Natural killer cell (primary cell): Measurements from ENCODE around the gene PLAAT1. TPM values are rescaled to one million over a fixed set of nuclear protein-coding genes. Genes with fewer than 3 reads are reported as not detected.

Source experiments
- ATAC-seq, 3 donors: fragments of 150-1000 bp in 2 of 3; fragments of 200-7000 bp in 1 of 3; cut with Tn5 transposase; 1 replicate in 1 of 3; 2 replicates in 2 of 3; pipeline ENCODE4 v1.10.0; 2021; ENCODE audit warnings: mild to moderate bottlenecking in 2 of 3, moderate library complexity in 2 of 3
- DNase-seq, 2 donors: peaks; one replicate each; pipeline versions ENCODE4 v3.0.0 to v3.0.0-alpha.2; 2013 to 2021; ENCODE audit warnings: mixed read lengths in 1 of 2
- H3K27ac ChIP-seq: one replicate; pipeline ENCODE4 v1.5.1; 2013; ENCODE audit warnings: mild to moderate bottlenecking, low read length
- H3K27me3 ChIP-seq: one replicate; pipeline ENCODE4 v1.6.1; 2013; ENCODE audit warnings: low read length; ENCODE audit not compliant: control insufficient read depth, insufficient read depth
- H3K36me3 ChIP-seq: one replicate; pipeline ENCODE4 v1.6.1; 2013; ENCODE audit warnings: low read length; ENCODE audit not compliant: control insufficient read depth, insufficient read depth
- H3K4me1 ChIP-seq: one replicate; pipeline ENCODE4 v1.6.1; 2013; ENCODE audit warnings: low read length; ENCODE audit not compliant: control insufficient read depth, insufficient read depth
- H3K4me3 ChIP-seq: one replicate; pipeline ENCODE4 v1.5.1; 2013; ENCODE audit warnings: low read length
- H3K9me3 ChIP-seq: one replicate; pipeline ENCODE4 v1.6.1; 2013; ENCODE audit warnings: low read length; ENCODE audit not compliant: control insufficient read depth, insufficient read depth
- H3K27ac Mint-ChIP-seq, 2 donors: one replicate each; pipeline ENCODE4 v1.8.0; 2022; ENCODE audit warnings: mild to moderate bottlenecking in 2 of 2, mixed read lengths in 2 of 2, moderate library complexity in 1 of 2
- H3K27me3 Mint-ChIP-seq, 2 donors: one replicate each; pipeline ENCODE4 v1.8.0; 2022; ENCODE audit warnings: low read depth in 2 of 2, mixed read lengths in 2 of 2
- H3K36me3 Mint-ChIP-seq: one replicate; pipeline ENCODE4 v1.8.0; 2022; ENCODE audit warnings: mixed read lengths
- H3K4me1 Mint-ChIP-seq, 2 donors: one replicate each; pipeline ENCODE4 v1.8.0; 2022; ENCODE audit warnings: mixed read lengths in 2 of 2
- H3K4me3 Mint-ChIP-seq: one replicate; pipeline ENCODE4 v1.8.0; 2022; ENCODE audit warnings: mild to moderate bottlenecking, moderate library complexity, mixed read lengths
- H3K9me3 Mint-ChIP-seq, 2 donors: one replicate each; pipeline ENCODE4 v1.8.0; 2022; ENCODE audit warnings: mixed read lengths in 2 of 2
- CTCF ChIP-seq: fragments of 200-600 bp; IDR thresholded peaks from one replicate; pipeline ENCODE4 v1.8.0; 2022; ENCODE audit warnings: antibody characterized with exemption
- WGBS: methylation state at CpG from one replicate; pipeline ENCODE4 v1.1.7; 2013; ENCODE audit warnings: missing lambda C conversion rate; ENCODE audit not compliant: insufficient coverage; 5-methylcytosine and 5-hydroxymethylcytosine counted together
- intact Hi-C: fragments of 100-400 bp; cut with micrococcal nuclease; formaldehyde crosslinking; loops from one replicate; pipeline ENCODE4 v1.14.2; 2022
- total RNA-seq, 4 donors: library from RNA; stranded (reverse); fragments of 120-200 nt in 1 of 4; gene quantifications; one replicate each; pipeline versions ENCODE4 v1.2.3 to v1.2.4, GENCODE V29; 2013 to 2022

Gene PLAAT1
- total RNA-seq, result not detected
- total RNA-seq (2013), result 0.97 TPM

- H3K36me3 ChIP-seq, result no peaks in the 10 kb centered on the region
- Mint-ChIP-seq H3K36me3 (no peaks in the 10 kb centered on the region), H3K27ac (no peak within 1 kb of the TSS), H3K4me3 (no peak within 1 kb of the TSS), H3K4me1 (no peaks in the 10 kb centered on the region), H3K9me3 (peaks cover 8 to 13% of the 10 kb centered on the region in 2 donors), H3K27me3 (peaks cover 15% of the 10 kb centered on the region in 2 donors)
- intact Hi-C loops, result no loop called here
- no peak for ATAC-seq
- no peaks in the 10 kb centered on the region for H3K9me3 ChIP-seq
- 4% methylated on average over 93 of the region's 93 CpGs for WGBS
- H3K4me1 ChIP-seq, result no peaks in the 10 kb centered on the region
- peaks cover 5% of the 10 kb centered on the region for H3K27me3 ChIP-seq
- DNase-seq, result no peak
- no peak within 1 kb of the TSS for H3K27ac ChIP-seq
- no peak for TF ChIP-seq CTCF
- H3K4me3 ChIP-seq, result no peak within 1 kb of the TSS
Observed at GRCh38 chr3:193240850-193241706, at the start of gene PLAAT1. PLAAT1 (plus strand) TSS chr3:193241222; CDS start chr3:193255651, 14,429 bp downstream.

DNA sequence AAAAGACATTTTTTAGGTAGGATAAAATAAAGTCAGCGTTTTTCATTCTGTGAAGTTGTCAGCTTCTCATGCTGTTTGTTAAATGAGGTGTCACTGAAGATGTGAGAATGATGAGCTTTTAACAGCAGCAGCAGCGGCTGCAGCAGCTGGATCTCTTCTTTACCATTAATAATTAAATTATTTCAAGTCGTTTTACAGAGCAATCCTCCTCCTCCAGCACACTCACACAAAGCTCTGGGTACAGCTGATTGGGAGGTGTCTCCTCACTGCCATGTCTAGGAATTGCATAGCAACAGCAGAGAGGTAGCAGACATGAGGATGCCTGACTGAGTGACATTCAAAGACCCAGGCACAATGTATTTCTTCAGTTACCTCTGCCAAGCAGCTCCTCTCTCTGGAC, 46.7 kb upstream of the PLAAT1 start:
- intact Hi-C loops, result no loop called here
- H3K36me3 ChIP-seq, result no peaks in the 10 kb centered on the region
- no peak overlapping the region for H3K27ac Mint-ChIP-seq
- TF ChIP-seq CTCF, result no peak
- no peak for ATAC-seq
- no peak overlapping the region for H3K27ac ChIP-seq
- WGBS, result 46% methylated on average over 3 of the region's 3 CpGs
- no peaks in the 10 kb centered on the region for H3K27me3 Mint-ChIP-seq
- H3K36me3 Mint-ChIP-seq, result no peaks in the 10 kb centered on the region
- no peak for DNase-seq
- no peaks in the 10 kb centered on the region for H3K27me3 ChIP-seq
- H3K4me3 Mint-ChIP-seq, result no peak overlapping the region
- H3K4me1 ChIP-seq, result no peaks in the 10 kb centered on the region
- H3K4me3 ChIP-seq, result no peak overlapping the region
- H3K4me1 Mint-ChIP-seq, result no peaks in the 10 kb centered on the region
- H3K9me3 Mint-ChIP-seq, result peaks cover 0 to 2% of the 10 kb centered on the region in 2 donors
- no peaks in the 10 kb centered on the region for H3K9me3 ChIP-seq

DNA sequence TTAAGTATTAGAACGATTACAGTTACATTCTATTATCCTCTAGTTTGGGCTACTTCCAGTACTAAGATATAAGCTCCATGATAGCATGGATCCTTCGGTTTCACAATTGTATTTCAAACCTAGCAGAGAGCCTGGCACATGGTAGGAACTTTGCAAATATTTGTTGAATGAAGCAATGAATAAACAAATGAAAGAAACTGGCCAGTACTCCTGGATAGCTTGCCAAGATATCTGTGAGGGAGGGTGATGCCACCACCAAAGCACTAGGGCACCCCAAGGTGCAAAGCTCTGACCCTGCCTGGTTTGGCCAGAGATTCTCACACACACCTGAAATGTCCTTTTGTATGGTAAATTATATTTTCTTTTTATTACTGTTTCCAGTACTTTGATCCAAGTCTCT, 44.3 kb upstream of the PLAAT1 start:
- 100% methylated on average over 2 of the region's 2 CpGs for WGBS
- Histone ChIP-seq H3K9me3 (no peaks in the 10 kb centered on the region), H3K27ac (no peak overlapping the region), H3K4me3 (no peak overlapping the region), H3K4me1 (no peaks in the 10 kb centered on the region), H3K36me3 (no peaks in the 10 kb centered on the region), H3K27me3 (no peaks in the 10 kb centered on the region)
- ATAC-seq, result no peak
- intact Hi-C loops, result no loop called here
- H3K4me1 Mint-ChIP-seq, result no peaks in the 10 kb centered on the region
- no peaks in the 10 kb centered on the region for H3K27me3 Mint-ChIP-seq
- no peak for TF ChIP-seq CTCF
- H3K36me3 Mint-ChIP-seq, result no peaks in the 10 kb centered on the region
- H3K27ac Mint-ChIP-seq, result no peak overlapping the region
- H3K4me3 Mint-ChIP-seq, result no peak overlapping the region
- DNase-seq, result no peak
- H3K9me3 Mint-ChIP-seq, result peaks cover 0 to 2% of the 10 kb centered on the region in 2 donors
